Urinary bladder (tissue), 4 donors: ENCODE measurements around the gene PGBD2. TPM values are rescaled to one million over a fixed set of nuclear protein-coding genes. Genes with fewer than 3 reads are reported as not detected.
"Not testable (repeated sequence)": the region's sequence is repeated elsewhere in the genome, so short reads cannot be mapped to it uniquely, and the experiment has no call there.

Experiments used
- DNase-seq: peaks from one replicate; pipeline ENCODE4 v3.0.0-alpha.2; 2015; ENCODE audit errors: extremely low spot score
- H3K27ac ChIP-seq: one replicate; pipeline ENCODE4 v1.5.1; 2013; ENCODE audit warnings: low read depth, mild to moderate bottlenecking, moderate library complexity
- H3K36me3 ChIP-seq: one replicate; pipeline ENCODE4 v1.6.1; 2013; ENCODE audit warnings: mild to moderate bottlenecking, moderate library complexity; ENCODE audit not compliant: insufficient read depth
- H3K4me1 ChIP-seq: one replicate; pipeline ENCODE4 v1.6.1; 2013; ENCODE audit warnings: mild to moderate bottlenecking, moderate library complexity; ENCODE audit not compliant: insufficient read depth
- H3K4me3 ChIP-seq: one replicate; pipeline ENCODE4 v1.5.1; 2013; ENCODE audit warnings: low read depth, low read length
- WGBS: extraction: QIAGEN DNeasy Blood & Tissue Kit; methylation state at CpG from one replicate; pipeline ENCODE4 v1.1.7; 2013; 5-methylcytosine and 5-hydroxymethylcytosine counted together
- polyA plus RNA-seq: library from polyadenylated mRNA; stranded (reverse); fragments of 200-250 nt; gene quantifications from one replicate; pipeline ENCODE4 v1.2.3, GENCODE V29; 2013
- total RNA-seq: library from RNA; depleted of rRNA; stranded (reverse); fragments of >200 nt; gene quantifications from one replicate; pipeline ENCODE4 v1.2.3, GENCODE V29; 2014
- donor health status: healthy with polysubstance abuse.
- donor health status: healthy.

Gene PGBD2
- total and polyA plus RNA-seq, 2 donors: 4.2 to 10.2 TPM

GRCh38 chr1:248924696-248925532, 18.9 kb downstream of the PGBD2 start:
- no peak for DNase-seq
- no peaks in the 10 kb centered on the region for H3K4me1 ChIP-seq
- H3K36me3 ChIP-seq: no peaks in the 10 kb centered on the region
- no peak overlapping the region for H3K27ac ChIP-seq
- H3K4me3 ChIP-seq: no peak overlapping the region
- 58% methylated on average over 10 of the region's 10 CpGs for WGBS

GRCh38 chr1:248925859-248926258, 19.8 kb downstream of the PGBD2 start:
- not testable (repeated sequence) for H3K27ac ChIP-seq, H3K4me3 ChIP-seq, DNase-seq, H3K4me1 ChIP-seq, H3K36me3 ChIP-seq
- 83% methylated on average over 4 of the region's 4 CpGs for WGBS

DNA sequence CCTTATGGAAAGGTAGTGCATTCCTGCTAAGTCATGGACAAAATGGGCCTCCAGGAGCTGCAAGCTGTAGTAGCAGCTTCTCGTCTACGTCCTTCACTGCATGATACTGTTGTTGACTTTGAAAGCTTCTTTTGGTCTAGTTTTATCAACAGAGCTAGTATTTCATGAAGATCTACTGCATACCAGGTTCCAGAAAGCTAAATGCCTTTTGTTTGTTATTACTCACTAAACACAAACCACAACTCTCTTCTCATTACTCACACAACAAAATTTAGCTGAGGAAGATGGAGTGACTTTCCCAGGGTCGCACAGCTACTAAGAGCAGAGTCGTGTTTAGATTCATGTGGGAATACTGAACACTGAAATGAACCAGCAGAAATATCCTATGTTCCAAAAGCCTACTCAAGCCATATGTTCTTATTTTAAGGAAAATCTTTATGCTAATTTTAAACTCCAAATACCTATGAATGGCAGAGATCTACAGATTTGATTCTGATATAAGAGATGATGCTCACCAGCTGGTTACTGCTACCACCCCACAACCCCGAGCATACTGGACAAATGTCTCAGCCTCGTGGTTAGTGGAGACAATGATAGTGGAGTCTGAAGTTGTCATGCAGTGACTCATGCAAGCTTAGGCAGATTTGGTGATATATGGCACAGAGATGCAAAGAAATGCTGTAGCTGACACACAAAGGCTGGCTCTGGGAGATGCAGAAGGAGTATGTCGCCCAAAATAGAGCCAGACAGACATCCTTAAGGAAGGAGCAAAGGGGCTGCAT, 20.6 kb downstream of the PGBD2 start:
- DNase-seq: no peak
- H3K4me1 ChIP-seq: no peaks in the 10 kb centered on the region
- H3K36me3 ChIP-seq: no peaks in the 10 kb centered on the region
- no peak overlapping the region for H3K4me3 ChIP-seq
- no peak overlapping the region for H3K27ac ChIP-seq
- WGBS: 73% methylated on average over 7 of the region's 7 CpGs

DNA sequence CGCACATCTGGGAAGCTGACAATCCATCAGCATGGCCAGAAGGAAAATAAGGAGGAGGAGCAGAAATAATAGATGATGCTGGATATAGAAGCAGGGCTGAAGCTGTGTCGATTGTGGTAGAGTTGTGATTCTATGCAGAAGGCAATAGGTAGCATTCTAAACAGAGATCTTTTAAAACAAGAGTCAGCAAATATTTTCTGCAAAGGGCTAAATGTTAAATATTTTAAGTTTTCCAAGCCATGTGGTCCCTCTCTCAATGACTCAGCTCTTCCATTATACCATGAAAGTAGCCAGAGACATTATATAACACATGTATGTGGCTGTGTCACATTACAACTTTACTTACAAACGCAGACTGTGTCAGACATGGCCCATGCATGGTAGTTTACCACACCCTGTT, 21.2 kb downstream of the PGBD2 start:
- H3K4me1 ChIP-seq, H3K27ac ChIP-seq, H3K4me3 ChIP-seq, DNase-seq, H3K36me3 ChIP-seq: not testable (repeated sequence)
- 78% methylated on average over 3 of the region's 3 CpGs for WGBS

DNA sequence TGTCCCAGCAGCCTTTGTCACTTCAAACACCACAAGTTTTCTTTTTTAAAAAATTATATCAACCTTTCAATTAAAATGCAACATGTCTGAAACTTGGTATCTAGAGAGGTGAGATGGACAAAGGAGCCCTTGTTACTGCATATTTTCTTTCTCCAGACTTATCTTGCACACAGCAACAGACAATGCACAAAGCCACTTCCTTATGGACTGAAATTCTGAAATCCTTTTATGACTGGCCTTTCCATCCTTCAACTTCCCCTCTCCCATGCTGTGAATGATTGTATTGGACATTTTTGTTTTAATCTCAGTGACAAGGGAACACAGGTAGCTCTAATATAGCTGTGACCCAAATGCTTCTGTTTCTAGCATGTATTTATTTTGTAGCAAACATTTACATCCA, 22.1 kb downstream of the PGBD2 start:
- not testable (repeated sequence) for DNase-seq, H3K4me3 ChIP-seq, H3K27ac ChIP-seq, H3K36me3 ChIP-seq, H3K4me1 ChIP-seq

DNA sequence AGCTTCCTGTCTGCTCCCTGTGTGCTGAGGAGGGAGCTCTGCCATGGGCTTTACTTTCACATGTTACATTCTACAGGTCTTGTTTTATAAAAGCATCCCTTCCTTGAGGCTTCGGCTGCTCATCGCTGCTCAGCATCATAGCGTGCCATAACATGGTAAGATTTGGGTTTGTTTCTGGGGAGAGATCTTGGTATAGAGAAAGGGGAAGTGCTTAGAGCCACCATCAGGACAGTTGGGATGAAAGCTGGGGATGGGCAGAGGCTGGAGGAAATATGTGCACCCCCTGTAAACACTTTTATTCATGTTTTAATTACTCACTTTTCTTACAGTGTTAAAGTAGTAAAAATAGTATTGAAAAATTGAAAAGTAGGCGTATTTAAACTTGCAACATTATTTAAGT, 24.0 kb downstream of the PGBD2 start:
- not testable (repeated sequence) for H3K36me3 ChIP-seq, H3K27ac ChIP-seq, H3K4me1 ChIP-seq, H3K4me3 ChIP-seq, DNase-seq
- 94% methylated on average over 4 of the region's 4 CpGs for WGBS

DNA sequence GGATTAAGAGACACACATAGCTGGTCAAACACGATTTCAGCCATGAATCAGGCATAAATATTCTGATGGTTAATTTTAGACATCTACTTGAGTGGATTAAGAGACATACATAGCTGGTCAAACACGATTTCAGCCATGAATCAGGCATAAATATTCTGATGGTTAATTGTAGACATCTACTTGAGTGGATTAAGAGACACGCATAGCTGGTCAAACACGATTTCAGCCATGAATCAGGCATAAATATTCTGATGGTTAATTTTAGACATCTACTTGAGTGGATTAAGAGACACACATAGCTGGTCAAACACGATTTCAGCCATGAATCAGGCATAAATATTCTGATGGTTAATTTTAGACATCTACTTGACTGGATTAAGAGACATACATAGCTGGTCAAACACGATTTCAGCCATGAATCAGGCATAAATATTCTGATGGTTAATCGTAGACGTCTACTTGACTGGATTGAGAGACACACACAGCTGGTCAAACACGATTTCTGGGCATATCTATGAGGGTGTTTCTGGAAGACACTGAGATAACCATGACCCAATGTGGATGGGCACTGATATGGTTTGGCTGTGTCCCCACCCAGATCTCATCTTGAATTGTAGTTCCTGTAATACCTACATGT, 32.3 kb downstream of the PGBD2 start:
- not testable (repeated sequence) for H3K27ac ChIP-seq, H3K4me3 ChIP-seq, H3K36me3 ChIP-seq, DNase-seq, H3K4me1 ChIP-seq
- 77% methylated on average over 6 of the region's 9 CpGs for WGBS

DNA sequence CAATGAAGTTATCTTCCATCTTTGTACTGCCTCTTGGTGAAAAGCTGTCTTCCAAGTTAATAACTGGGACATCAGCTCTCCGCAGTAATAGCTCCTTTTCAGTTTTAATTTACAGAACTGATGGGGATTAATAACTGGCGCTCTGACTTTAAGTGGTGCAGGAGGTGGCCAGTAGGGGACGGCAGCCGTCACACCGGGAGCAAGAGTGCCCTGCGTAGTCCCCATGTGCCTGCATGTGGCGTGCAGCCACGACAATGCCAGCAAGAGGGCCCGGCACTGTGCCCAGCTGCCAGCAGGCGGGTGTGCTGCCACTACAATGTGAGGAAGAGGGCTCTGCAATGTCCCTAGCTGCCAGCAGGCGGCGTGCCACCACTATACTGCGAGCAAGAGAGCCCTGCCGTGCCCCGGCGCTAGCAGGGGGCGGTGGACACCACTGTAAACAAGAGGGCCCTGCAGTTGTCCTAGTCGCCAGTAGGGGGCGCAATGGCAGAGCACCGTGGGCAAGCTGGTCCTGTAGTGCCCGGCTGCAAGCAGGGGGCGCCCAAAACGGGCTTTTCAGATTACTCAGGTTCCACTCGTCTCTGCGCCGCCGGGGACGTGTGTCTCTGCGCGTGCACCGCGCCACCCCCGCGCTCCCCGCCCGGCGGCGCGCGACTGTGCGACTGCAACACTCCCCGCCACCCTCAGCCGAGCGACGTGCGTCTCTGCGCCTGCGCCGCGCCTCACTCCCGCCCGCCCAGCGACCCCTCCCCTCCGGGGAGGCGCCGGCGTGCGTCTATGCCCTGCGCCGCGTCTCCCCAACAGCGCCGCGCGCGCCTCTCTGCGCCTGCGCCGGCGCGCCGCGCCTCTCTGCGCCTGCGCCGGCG, 38.3 kb downstream of the PGBD2 start:
- 71% methylated on average over 26 of the region's 77 CpGs for WGBS
- DNase-seq, H3K36me3 ChIP-seq, H3K27ac ChIP-seq, H3K4me3 ChIP-seq, H3K4me1 ChIP-seq: not testable (repeated sequence)

DNA sequence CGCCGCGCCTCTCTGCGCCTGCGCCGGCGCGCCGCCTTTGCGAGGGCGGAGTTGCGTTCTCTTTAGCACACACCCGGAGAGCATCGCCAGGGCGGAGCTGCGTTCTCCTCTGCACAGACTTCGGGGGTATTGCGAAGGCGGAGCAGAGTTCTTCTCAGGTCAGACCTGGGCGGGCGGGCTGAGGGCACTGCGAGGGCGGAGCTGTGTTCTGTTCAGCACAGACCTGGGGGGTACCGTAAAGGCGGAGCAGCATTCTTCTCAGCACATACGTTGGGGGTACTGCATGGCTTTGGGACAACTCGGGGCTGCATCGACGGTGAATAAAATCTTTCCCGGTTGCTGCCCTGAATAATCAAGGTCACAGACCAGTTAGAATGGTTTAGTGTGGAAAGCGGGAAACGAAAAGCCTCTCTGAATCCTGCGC, 39.0 kb downstream of the PGBD2 start:
- H3K4me1 ChIP-seq, H3K27ac ChIP-seq, DNase-seq, H3K4me3 ChIP-seq, H3K36me3 ChIP-seq: not testable (repeated sequence)
- WGBS: 67% methylated on average over 9 of the region's 33 CpGs

DNA sequence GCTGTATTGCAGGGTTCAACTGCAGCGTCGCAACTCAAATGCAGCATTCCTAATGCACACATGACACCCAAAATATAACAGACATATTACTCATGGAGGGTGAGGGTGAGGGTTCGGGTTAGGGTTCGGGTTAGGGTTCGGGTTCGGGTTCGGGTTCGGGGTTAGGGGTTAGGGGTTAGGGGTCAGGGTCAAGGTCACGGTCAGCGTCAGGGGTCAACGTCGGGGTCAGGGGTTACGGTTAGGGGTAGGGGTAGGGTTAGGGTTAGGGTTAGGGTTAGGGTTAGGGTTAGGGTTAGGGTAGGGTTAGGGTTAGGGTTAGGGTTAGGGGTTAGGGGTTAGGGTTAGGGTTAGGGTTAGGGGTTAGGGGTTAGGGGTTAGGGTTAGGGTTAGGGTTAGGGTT, 39.4 kb downstream of the PGBD2 start:
- H3K4me1 ChIP-seq, H3K4me3 ChIP-seq, H3K27ac ChIP-seq, DNase-seq, H3K36me3 ChIP-seq: not testable (repeated sequence)
- 71% methylated on average over 9 of the region's 13 CpGs for WGBS

DNA sequence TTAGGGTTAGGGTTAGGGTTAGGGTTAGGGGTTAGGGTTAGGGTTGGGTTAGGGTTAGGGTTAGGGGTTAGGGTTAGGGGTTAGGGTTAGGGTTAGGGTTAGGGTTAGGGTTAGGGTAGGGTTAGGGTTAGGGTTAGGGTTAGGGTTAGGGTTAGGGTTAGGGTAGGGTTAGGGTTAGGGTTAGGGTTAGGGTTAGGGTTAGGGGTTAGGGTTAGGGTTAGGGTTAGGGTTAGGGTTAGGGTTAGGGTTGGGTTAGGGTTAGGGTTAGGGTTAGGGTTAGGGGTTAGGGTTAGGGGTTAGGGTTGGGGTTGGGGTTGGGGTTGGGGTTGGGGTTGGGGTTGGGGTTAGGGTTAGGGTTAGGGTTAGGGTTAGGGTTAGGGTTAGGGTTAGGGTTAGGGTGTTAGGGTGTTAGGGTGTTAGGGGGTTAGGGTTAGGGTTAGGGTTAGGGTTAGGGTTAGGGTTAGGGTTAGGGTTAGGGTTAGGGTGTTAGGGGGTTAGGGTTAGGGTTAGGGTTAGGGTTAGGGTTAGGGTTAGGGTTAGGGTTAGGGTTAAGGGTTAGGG, 39.9 kb downstream of the PGBD2 start:
- not testable (repeated sequence) for H3K27ac ChIP-seq, H3K36me3 ChIP-seq, H3K4me1 ChIP-seq, H3K4me3 ChIP-seq, DNase-seq
